ENCODE measurements around the gene TTC23L. TPM values are rescaled to one million over a fixed set of nuclear protein-coding genes. Genes with fewer than 3 reads are reported as not detected.
A peak's percentile ranks its signal among the peaks of the same experiment; 100 is the strongest.
"Not testable (repeated sequence)": the region's sequence is repeated elsewhere in the genome, so short reads cannot be mapped to it uniquely, and the experiment has no call there.

The TTC23L gene
- total RNA-seq, 1 experiment from 2014 or later, result not detected

- DNase-seq (ENCODE audit: low spot score), result no peak
These were observed 80.1 kb downstream of the TTC23L start for GRCh38 chr5:34919077-34919476.

GRCh38 chr5:34923256-34923655, 84.3 kb downstream of the TTC23L start:
- not testable (repeated sequence) for DNase-seq (ENCODE audit: low spot score)

- peak; percentile 93 for DNase-seq (ENCODE audit: low spot score)
These were observed 84.9 kb downstream of the TTC23L start for GRCh38 chr5:34923694-34924461.

GRCh38 chr5:34924462-34924765, 85.5 kb downstream of the TTC23L start:
- no peak for DNase-seq (ENCODE audit: low spot score)

GRCh38 chr5:34926318-34926888, 87.4 kb downstream of the TTC23L start:
- DNase-seq (ENCODE audit: low spot score), result no peak

GRCh38 chr5:34927785-34928184, 88.8 kb downstream of the TTC23L start:
- DNase-seq (ENCODE audit: low spot score), result no peak

GRCh38 chr5:34928267-34928666, 89.3 kb downstream of the TTC23L start:
- DNase-seq (ENCODE audit: low spot score), result no peak

GRCh38 chr5:34929134-34929719, 90.3 kb downstream of the TTC23L start, which contains the start of gene DNAJC21:
TSS of gene DNAJC21 (plus strand) at chr5:34929559. CDS start at chr5:34929820, 261 bp downstream.
- DNase-seq (ENCODE audit: low spot score), result peak; percentile 96

- DNase-seq (ENCODE audit: low spot score), result peak; percentile 79
These were observed 90.9 kb downstream of the TTC23L start for GRCh38 chr5:34929720-34930461.

- DNase-seq (ENCODE audit: low spot score), result no peak
These were observed 91.5 kb downstream of the TTC23L start for GRCh38 chr5:34930462-34930844.

GRCh38 chr5:34930870-34931269, 91.9 kb downstream of the TTC23L start:
- no peak for DNase-seq (ENCODE audit: low spot score)

GRCh38 chr5:34932947-34933346, 94.0 kb downstream of the TTC23L start:
- no peak for DNase-seq (ENCODE audit: low spot score)

- DNase-seq (ENCODE audit: low spot score), result no peak
These were observed 103.0 kb downstream of the TTC23L start for GRCh38 chr5:34941936-34942335.

GRCh38 chr5:34944044-34944443, 105.1 kb downstream of the TTC23L start:
- DNase-seq (ENCODE audit: low spot score), result no peak

GRCh38 chr5:34944460-34945047, 105.6 kb downstream of the TTC23L start:
- no peak for DNase-seq (ENCODE audit: low spot score)

Other genes with a start within 250 kb of the TTC23L start
- gene RAI14, start 182.8 kb upstream of the TTC23L start, total RNA-seq (2014; rRNA removed; shearing (Covaris generic)), result 22.8 and 27.5 TPM in 2 replicates
- 48.3 and 78.0 TPM in 2 replicates for gene RAD1, start 76.3 kb downstream of the TTC23L start, total RNA-seq (2014; rRNA removed; shearing (Covaris generic))
- gene BRIX1, start 76.5 kb downstream of the TTC23L start, total RNA-seq (2014; rRNA removed; shearing (Covaris generic)), result 90.8 and 101 TPM in 2 replicates
- 25.6 and 29.5 TPM in 2 replicates for gene DNAJC21, start 90.4 kb downstream of the TTC23L start, total RNA-seq (2014; rRNA removed; shearing (Covaris generic))
- not detected in 2 replicates for gene AGXT2, start 208.8 kb downstream of the TTC23L start, total RNA-seq (2014; rRNA removed; shearing (Covaris generic))